Lower leg skin (tissue), 3 donors: Measurements from ENCODE around the gene ARHGEF33.

Experiments
- POLR2A ChIP-seq, 2 donors: fragments of 450-650 bp; IDR thresholded peaks; one replicate each; pipeline ENCODE4 v1.6.1; 2016 to 2017; ENCODE audit warnings: antibody characterized with exemption in 2 of 2, mild to moderate bottlenecking in 1 of 2, moderate library complexity in 1 of 2
- TF ChIP-seq, protein P1 (sequence below), 3 donors: fragments of 450-650 bp; IDR thresholded peaks; one replicate each; pipeline ENCODE4 v1.5.1; 2016; ENCODE audit warnings: antibody characterized with exemption in 3 of 3, mild to moderate bottlenecking in 3 of 3, moderate library complexity in 2 of 3

- TF ChIP-seq, protein P1, sequence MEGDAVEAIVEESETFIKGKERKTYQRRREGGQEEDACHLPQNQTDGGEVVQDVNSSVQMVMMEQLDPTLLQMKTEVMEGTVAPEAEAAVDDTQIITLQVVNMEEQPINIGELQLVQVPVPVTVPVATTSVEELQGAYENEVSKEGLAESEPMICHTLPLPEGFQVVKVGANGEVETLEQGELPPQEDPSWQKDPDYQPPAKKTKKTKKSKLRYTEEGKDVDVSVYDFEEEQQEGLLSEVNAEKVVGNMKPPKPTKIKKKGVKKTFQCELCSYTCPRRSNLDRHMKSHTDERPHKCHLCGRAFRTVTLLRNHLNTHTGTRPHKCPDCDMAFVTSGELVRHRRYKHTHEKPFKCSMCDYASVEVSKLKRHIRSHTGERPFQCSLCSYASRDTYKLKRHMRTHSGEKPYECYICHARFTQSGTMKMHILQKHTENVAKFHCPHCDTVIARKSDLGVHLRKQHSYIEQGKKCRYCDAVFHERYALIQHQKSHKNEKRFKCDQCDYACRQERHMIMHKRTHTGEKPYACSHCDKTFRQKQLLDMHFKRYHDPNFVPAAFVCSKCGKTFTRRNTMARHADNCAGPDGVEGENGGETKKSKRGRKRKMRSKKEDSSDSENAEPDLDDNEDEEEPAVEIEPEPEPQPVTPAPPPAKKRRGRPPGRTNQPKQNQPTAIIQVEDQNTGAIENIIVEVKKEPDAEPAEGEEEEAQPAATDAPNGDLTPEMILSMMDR (IDR thresholded peaks at IDR 0.05), result no peak
- no peak for TF ChIP-seq POLR2A (IDR thresholded peaks at IDR 0.05)
Measured at GRCh38 chr2:38912619-38913018, 22.9 kb downstream of the ARHGEF33 start.
